GM13976 (cell line): ENCODE results near the gene PLCH1.

ENCODE experiments used
- DNase-seq: peaks from one replicate; pipeline ENCODE4 v3.0.0; 2012; ENCODE audit warnings: low spot score
- in situ Hi-C: fragments of 300-500 bp; cut with MboI; formaldehyde crosslinking; loops from one replicate; pipeline ENCODE4 v1.12.0; 2022; ENCODE audit warnings: low sequenced_read_pairs, mixed read lengths, inconsistent platforms; ENCODE audit not compliant: unreplicated experiment
- TF ChIP-seq, protein P1 (sequence below): IDR thresholded peaks from 2 replicates; pipeline ENCODE4 v1.5.1; 2012; ENCODE audit warnings: borderline replicate concordance, mild to moderate bottlenecking; ENCODE audit not compliant: insufficient read depth; ENCODE audit errors: extremely low read depth, missing control alignments, control extremely low read depth

PLCH1 gene

DNA sequence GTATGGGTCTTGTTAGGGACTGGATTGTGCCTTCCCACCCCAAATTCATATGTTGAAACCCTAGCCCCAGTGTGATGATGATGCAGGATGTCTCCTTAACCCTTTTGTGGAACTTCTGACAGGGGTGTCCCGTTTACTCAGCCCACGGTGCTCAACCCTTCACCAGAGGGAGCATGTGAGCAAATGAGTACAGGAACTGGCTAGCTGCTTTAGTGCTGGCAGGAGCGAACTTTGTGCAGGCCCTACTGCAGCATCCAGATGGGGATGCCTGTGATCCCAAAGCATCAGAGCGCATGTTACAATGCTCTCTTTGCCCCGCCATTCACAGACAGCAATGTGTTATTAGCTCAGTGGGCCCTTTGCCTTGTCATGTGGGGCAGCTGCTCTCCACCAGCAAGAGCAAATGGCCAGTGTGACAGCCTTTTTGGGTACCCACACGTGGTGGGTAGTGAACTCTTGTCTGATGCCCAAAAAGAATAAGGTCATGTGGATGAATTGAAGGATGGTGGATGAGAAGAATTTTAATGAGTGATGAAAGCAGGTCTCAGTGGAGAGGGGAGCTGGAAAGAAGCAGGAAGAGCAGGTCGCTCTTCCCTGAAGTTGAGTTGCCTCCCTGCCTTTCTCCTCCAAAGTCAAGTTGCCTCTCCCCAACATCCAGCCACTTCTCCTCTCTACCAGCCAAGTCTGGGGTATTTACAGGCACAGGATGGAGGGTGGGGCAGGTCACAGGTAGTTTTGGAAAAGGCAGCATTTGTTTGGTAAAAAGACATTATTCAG, 388.1 kb downstream of the PLCH1 start:
- in situ Hi-C loops: no loop called here
- no peak for DNase-seq
- TF ChIP-seq, protein P1, sequence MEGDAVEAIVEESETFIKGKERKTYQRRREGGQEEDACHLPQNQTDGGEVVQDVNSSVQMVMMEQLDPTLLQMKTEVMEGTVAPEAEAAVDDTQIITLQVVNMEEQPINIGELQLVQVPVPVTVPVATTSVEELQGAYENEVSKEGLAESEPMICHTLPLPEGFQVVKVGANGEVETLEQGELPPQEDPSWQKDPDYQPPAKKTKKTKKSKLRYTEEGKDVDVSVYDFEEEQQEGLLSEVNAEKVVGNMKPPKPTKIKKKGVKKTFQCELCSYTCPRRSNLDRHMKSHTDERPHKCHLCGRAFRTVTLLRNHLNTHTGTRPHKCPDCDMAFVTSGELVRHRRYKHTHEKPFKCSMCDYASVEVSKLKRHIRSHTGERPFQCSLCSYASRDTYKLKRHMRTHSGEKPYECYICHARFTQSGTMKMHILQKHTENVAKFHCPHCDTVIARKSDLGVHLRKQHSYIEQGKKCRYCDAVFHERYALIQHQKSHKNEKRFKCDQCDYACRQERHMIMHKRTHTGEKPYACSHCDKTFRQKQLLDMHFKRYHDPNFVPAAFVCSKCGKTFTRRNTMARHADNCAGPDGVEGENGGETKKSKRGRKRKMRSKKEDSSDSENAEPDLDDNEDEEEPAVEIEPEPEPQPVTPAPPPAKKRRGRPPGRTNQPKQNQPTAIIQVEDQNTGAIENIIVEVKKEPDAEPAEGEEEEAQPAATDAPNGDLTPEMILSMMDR: no peak

GRCh38 chr3:155354658-155355057, 390.2 kb downstream of the PLCH1 start:
- TF ChIP-seq, protein P1: no peak
- no peak for DNase-seq
- in situ Hi-C loops: no loop called here

DNA sequence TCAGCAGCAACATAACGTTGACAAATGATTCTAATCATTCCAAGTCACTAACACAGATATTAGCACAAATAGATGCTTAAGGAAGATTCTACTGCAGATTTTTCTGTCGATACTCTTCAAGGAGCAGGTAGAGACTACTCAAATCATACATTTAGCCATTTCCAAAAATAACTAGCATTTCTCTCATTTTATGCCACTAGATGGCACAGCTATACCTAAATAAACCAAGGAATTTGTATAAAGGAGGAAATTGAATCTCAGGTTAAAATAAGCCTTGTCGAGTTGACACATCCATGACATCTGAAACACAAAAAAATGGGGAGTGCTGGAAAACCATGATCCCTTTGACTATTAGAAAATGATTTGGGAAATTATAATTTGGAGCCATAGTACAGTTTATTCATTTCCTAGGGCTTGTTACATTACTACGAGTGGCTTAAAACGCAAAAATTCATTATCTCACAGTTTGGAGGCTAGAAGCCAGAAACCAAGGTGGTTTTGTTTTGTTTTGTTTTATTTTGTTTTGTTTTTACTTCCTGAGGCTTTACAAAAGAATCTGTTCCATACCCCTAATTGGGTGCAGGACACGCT, 391.9 kb downstream of the PLCH1 start:
- in situ Hi-C loops: no loop called here
- DNase-seq: peak; percentile 12
- TF ChIP-seq, protein P1: peak; percentile 21

DNA sequence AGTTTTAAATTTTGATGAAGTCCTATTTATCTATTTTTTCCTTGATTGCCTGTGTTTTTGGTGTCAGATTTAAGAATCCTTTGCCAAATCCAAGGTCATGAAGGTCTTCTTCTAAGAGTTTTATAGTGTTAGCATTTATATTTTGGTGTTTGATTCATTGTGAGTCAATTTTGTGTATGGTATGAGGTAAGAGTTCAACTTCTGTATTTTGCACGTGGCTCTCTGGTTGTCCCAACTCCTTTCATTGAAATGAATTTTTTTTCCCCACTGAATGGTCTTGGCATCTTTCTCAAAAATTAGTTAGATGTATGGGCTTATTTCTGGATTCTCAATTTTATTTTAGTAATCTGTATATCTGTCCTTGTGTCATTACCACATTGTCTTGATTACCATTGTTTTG, 394.3 kb downstream of the PLCH1 start:
- DNase-seq: no peak
- in situ Hi-C loops: no loop called here
- TF ChIP-seq, protein P1: no peak

DNA sequence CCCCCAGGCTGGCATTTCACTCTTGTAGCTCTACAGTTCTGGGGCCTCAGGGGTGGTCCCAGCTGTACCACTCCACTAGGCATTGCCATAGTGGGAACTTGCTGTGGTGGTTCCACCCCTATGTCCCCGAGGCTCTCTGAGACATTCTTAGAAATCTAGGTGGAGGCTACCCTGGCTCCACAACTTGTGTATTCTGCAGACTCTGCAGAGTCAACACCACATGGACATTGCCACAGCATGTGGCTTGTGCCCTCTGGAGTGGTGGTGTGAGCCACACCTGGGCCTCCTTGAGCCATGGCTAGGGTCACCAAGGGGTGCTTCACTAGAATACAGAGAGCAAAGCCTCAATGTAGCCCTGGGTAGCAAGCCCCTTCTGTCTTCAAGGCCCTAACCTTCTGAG, 397.0 kb downstream of the PLCH1 start:
- in situ Hi-C loops: loop anchor here (25.0 kb wide), 1 partner anchor 1011 kb away; no protein-coding TSS in a partner anchor
- no peak for DNase-seq
- TF ChIP-seq, protein P1: no peak

DNA sequence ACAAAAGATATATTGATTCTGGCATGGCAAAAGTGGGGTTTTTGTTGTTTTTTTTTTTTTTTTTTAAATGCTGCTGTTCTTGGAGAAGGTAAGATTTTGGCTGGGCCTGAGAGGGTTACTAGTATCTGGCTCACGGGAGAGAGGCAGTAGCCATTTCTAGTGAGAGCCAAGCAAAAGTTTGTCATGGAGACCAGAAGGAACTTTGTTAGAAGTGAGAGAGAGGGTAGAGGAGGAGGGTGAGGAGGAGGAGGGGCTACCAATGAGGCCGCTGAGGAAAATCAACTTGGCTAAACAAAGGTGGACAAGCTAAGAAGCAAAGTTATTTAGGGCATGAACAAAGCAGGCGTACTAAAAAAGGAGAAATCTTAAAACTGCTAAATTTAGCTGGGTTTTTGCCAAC, 402.5 kb downstream of the PLCH1 start:
- no peak for DNase-seq
- TF ChIP-seq, protein P1: no peak
- in situ Hi-C loops: loop anchor here (25.0 kb wide), 1 partner anchor 1005 kb away; no protein-coding TSS in a partner anchor
